ENCODE results near the gene GRPEL1.
A peak's percentile ranks its signal among the peaks of the same experiment; 100 is the strongest.

Gene GRPEL1

GRCh38 chr4:7043284-7044136, 24.4 kb downstream of the GRPEL1 start, which contains the start of gene TADA2B:
TSS of gene TADA2B (plus strand) at chr4:7043372. CDS start at chr4:7043580, 208 bp downstream.
- DNase-seq, result peak; percentile 25

- DNase-seq, result peak; percentile 91
These were observed 25.2 kb downstream of the GRPEL1 start for GRCh38 chr4:7042503-7043283.

- peak; percentile 50 for DNase-seq
These were observed 25.9 kb downstream of the GRPEL1 start for GRCh38 chr4:7041801-7042502.

- DNase-seq, result no peak
These were observed 26.6 kb downstream of the GRPEL1 start for GRCh38 chr4:7041246-7041645.

- no peak for DNase-seq
These were observed 27.1 kb downstream of the GRPEL1 start for GRCh38 chr4:7040765-7041164.

- DNase-seq, result no peak
These were observed 30.4 kb downstream of the GRPEL1 start for GRCh38 chr4:7037425-7037824.

GRCh38 chr4:7034262-7035081, 33.4 kb downstream of the GRPEL1 start:
- DNase-seq, result no peak

- DNase-seq, result no peak
These were observed 35.3 kb downstream of the GRPEL1 start for GRCh38 chr4:7032596-7032995.

- DNase-seq, result no peak
These were observed 36.1 kb downstream of the GRPEL1 start for GRCh38 chr4:7031558-7032449.

GRCh38 chr4:7030856-7031255, 37.0 kb downstream of the GRPEL1 start:
- no peak for DNase-seq

GRCh38 chr4:7029921-7030320, 37.9 kb downstream of the GRPEL1 start:
- no peak for DNase-seq

GRCh38 chr4:7029212-7029611, 38.7 kb downstream of the GRPEL1 start:
- DNase-seq, result no peak

- DNase-seq, result no peak
These were observed 40.0 kb downstream of the GRPEL1 start for GRCh38 chr4:7027913-7028312.

GRCh38 chr4:7027284-7027683, 40.6 kb downstream of the GRPEL1 start:
- DNase-seq, result no peak

GRCh38 chr4:7026107-7026506, 41.8 kb downstream of the GRPEL1 start:
- no peak for DNase-seq

- no peak for DNase-seq
These were observed 42.7 kb downstream of the GRPEL1 start for GRCh38 chr4:7025040-7025602.

- DNase-seq, result no peak
These were observed 43.5 kb downstream of the GRPEL1 start for GRCh38 chr4:7024336-7024890.

GRCh38 chr4:7023901-7024300, 44.0 kb downstream of the GRPEL1 start:
- DNase-seq, result no peak

GRCh38 chr4:7023486-7023885, 44.4 kb downstream of the GRPEL1 start:
- no peak for DNase-seq

- no peak for DNase-seq
These were observed 45.8 kb downstream of the GRPEL1 start for GRCh38 chr4:7021930-7022664.
